Activated T-helper 9 cell treated with anti-CD3 and anti-CD28 coated beads, Interleukin-2, amount 50 U/mL, for 16 hours (primary cell): ENCODE data around the gene NPHP4.
"Not testable (repeated sequence)": the region's sequence is repeated elsewhere in the genome, so short reads cannot be mapped to it uniquely, and the experiment has no call there.

Experiments used
- DNase-seq: peaks from one replicate; pipeline ENCODE4 v3.0.0-alpha.2; 2020; ENCODE audit warnings: low read depth

NPHP4 gene

DNA sequence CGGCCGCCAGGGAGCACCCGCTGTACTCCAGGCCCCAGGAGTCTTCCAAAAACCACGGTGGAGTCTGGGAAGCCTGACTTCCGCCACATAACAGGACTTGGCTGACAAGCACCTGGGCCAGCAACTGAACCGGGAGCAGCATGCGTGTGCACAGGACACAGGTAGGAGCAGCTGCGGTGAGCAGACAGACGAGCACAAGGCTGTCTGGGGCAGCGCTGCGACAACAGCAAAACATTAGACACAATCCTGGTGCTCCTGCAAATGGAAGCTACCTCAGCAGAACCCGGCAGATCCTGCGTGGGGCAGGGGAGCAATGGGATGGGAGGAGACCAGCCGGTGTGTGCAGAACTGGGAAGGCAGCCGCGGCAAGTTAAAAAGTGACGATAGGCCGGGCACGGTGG, 80.4 kb downstream of the NPHP4 start:
- DNase-seq = no peak

DNA sequence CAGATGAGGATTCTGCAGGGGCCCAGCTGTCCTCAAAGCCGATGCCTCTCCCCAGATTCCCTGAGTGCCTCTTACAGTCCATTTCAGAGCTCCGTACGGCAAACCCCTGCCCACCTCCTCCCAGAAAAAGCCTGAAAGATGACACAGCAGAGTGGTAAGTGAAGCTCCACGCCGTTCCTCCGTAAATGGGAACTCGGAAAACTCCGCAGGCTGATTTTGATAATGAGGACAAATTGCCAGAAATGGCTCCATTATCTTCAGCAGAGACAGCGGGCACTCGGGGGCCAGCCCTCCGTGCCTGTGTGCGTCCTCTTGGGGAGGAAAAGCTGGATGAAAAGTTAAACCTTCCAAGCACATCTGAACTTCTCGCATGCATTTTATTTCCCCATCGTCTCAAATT, 81.1 kb downstream of the NPHP4 start:
- no peak for DNase-seq

DNA sequence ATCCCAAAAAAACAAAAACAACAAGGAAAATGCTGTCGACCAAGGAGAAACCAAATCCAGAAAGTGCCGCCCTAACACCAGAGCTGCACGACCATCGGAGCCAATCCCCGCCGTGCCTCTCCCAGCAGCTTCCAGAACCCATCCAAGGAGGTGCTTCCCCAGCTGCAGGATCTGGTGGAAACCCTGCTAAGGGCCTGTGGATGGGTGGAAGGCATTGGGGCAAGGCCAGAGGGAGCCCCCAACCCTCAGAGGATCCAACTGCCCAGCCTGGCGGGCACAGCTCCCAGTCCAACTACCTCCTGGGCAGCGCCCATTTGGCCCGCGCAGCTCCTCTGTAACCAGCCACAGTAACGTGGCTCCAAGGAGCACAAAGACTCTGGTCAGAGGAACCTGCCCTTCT, 81.6 kb downstream of the NPHP4 start:
- DNase-seq = no peak

DNA sequence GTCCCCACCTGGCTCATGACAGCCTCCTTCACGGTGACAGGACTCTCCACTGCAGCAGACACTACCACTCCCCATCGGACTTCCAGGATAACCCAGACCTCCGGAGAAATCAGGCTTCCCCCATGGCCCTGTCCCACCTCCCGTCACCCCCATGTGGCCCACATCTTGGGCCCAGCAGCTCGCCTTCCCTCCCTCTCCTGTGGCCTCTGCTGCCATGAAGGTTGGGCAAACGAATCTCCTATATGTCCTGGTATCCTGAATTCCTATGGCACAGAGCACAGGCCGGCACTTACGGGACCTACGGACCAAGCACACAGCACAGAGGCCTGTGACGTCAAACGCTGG, 82.0 kb downstream of the NPHP4 start:
- DNase-seq = no peak

DNA sequence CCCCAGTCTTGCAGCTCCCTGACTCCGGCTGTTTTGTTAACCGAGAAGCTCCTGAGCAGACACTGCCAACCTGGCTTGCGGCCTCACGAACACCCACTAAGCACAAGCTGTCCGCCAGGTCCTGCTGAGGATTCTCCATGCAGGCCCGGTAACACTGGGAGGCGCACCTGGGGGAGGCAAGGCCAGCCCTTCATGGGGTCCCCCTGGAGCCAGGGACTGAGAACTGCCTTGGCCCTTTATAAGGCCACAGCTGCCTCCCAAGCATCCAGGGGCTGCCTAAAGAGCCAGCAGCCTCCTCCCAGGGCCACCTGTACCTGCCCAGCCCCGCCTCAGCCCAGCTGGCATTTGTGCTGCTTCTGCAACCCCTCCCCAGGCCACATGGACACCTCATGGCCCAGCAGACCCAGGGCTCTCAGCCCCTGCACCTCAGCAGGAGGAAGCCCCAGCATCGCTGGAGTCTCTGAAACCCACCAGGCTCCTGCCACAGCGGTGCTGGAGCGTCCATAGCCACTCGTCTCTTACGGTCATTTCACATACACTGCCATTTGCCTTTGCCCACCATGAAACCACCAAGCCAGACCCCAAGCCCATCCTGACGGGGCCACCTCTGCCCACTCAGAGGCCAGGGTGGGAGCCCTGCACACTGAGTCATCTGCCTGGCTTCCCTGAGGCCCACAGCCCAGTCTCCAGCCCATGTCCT, 82.5 kb downstream of the NPHP4 start:
- no peak for DNase-seq

DNA sequence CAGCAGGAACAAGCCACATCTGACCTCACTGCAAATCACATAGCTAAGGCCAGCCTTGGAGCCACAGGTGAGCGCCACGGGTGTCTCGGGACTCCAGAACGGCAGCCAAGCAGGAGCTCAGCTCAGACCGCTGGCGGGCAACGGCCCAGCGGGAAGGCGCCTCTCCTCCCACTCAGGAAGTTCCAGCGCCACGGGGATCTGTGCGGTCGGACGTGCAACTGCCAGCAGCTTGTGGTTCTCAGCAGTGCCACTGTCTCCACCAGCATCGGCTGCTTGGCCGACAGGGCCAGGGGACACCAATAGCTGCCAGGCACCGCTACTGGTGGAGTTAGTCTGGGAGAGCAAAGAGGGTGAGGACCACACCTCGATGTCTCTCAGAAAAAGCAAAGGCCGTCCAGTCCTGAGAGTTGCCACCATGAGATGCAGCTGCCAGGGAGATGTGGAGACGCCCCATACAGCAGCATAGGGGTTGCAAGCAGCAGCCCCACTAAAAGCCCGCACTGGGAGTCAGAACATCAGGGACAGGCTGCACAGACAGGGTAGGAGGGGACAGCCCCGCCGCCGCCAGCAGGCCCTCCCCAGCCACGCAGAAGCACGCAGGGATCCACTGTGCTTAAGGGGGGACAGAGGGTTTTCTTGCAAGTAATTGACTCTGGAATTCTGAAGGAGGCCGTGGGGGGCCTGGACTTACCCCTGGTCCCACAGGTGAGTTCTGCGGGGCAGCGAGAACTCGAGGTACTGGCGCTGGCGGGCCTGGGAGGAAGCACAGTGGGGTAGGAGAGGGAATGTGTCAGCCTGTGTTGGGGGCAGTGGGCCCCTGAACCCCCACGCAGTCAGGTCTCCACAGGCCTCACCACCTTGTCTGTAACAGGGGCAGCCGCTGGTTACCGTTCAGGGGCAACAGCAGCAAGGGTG, 83.5 kb downstream of the NPHP4 start:
- DNase-seq = no peak

DNA sequence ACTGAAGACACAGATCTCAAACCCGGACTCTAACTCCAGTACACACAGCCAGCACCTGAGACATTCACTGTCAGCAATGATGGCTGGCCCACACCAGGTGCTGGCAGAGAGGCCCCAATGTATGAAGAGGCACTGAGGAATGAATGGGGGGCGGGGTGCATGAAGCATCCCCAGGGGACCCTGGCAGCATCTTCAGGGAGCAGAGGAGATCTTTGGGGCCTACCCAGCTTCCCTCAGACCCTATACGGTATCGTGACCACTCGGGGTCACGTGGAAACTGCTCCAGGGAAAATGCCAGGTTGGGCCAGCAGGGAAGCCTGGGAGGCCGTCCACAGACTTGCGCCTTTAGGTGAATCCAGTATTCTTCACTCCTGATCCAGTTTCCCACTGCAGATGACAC, 84.3 kb downstream of the NPHP4 start:
- no peak for DNase-seq

DNA sequence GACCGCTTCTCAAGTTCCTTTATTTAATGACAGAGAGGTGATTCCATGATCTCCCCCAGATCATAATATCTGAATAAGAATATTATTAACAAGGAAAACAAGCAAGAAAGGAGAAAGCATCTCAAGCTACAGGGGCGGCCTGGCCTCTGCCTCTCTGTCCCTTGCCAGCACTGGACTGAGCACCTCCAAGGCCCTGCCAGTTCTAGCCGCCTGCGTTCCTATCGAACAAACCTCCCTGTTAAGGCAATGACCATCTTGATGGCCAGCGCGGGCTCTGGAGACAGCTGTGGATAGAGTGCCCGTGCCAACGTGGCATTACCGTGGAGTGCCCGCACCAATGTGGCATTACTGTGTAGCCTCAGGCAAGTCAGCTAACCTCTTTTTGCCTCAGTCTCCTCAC, 84.8 kb downstream of the NPHP4 start:
- DNase-seq = no peak

DNA sequence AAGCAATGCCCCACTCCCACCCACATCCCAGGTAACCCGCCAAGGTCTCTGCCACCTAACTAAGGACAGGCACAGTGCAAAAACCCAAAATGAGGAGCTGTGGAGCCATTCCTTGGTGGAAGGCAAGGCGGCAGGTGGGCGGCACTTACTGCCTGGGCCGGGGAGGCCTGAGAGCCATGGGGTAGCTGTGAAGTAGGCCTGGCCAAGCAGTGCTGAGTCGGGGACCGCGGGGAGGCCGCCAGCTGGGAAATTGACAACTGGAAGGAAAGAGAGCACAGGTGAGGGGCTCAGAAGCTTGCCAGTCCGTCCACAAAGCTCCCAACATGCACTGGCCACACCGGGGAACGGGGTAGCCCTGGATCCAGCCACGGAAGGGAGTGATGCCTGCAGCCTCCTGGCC, 85.3 kb downstream of the NPHP4 start:
- no peak for DNase-seq

DNA sequence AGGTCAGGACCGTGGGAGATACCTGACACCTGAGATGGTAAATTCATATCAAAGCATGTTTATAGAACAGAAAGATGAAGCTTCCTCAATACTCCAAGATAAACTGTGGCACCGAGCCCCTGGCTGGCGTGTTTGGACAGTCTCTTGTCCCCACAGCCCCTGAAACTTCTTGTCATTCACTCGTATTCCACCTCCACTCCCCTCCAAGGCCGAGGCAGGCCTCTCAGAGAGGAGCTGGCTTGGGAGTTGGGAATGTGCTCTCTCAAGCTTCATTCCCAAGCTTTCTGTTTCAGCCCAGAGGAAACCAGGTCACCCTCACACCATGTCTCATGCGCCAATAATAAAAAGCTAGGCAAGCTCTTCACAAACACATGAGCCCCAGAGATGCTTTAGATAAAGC, 86.1 kb downstream of the NPHP4 start:
- no peak for DNase-seq

DNA sequence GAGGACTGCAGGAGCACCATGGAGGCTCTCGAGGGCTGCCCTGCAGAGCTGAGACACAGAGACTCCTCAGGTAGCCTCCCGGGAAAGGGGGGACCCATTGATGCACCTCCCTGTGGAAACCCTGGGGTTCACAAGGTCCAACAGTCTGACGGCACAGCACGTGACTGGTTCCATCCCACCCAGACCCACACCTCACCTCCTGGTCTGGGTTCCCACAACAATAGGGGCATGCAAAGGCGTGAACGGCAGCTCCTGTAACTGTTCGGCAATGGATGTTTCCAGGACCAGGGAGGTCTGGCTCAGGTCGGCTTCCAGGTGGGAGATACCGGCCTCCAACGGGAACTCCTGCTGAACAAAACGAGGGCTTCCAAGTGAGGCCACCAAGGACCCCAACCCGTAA, 86.8 kb downstream of the NPHP4 start:
- no peak for DNase-seq

DNA sequence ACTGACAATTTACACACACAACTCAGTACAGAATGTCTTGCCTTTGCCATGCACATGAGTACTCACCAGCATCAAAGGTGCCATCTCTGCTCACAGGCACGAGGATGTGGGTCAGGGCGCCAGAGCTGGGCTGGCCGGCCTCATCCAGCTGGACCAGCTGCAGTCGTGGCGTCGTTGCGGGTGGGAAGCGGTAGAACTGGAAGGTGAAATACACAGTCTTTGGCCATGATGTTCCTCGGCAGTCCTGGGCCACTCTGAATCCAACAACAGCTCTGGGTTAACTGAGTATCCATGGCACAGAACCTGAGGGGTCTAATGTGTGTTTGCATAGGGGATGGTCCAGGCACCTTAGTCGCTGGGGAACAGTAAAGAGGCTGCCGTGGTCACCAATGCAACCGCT, 87.7 kb downstream of the NPHP4 start:
- DNase-seq = no peak

DNA sequence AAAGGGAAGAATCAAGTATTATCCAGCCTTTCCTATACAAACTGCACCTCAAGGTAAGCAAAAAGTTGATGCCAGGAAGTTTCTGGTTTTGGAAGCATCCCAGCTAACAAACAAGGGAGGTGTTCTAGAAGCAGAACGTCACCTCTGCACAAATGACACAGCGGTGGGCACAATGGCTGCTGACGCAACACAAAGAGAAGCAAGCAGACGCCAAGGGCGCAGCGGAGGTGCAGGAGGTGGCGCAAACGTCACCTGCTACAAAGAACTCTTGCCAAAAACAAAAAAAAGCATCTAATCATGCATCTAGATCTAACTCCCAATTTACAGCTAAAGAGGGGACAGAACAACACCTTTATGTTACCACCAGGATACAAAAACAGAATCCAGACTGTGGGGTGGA, 88.5 kb downstream of the NPHP4 start:
- no peak for DNase-seq

DNA sequence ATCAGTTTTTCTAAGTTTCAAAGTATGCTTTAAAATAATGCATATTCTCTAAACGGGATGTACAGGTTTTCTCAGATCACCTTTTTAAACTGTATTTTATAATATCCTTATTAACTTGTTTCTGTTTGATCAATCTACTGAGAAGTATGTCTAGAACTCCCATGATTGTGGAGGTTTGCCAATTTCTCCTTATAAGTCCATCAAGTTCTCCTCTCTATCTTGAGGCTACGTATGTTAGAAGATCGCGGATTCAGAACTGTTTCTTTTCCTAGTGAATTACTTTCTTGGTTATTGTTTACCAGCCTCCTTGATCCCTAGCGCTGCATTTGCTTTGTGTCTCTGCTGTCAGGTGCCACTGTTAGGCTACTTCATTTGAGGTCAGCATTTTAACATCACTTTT, 89.2 kb downstream of the NPHP4 start:
- no peak for DNase-seq

DNA sequence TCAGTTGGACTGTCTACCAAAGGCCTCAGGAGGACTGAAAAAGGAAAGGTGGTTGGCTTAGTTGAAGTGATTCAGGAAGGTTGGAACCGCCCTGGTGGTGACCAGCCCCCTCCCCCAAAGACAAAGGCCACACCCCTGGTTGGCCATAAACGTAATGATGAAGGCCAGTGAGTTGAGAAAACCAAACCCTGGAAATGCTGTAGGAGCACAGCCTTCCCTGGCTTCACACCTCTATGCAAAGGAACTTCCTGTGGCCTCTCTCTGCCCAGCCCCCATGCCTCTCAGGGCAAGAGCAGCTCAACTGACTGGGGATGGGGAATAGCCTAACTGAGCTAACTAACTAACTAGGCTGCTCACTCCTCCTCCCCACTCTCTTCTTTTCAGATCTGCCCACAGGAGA, 90.4 kb downstream of the NPHP4 start:
- DNase-seq = no peak

DNA sequence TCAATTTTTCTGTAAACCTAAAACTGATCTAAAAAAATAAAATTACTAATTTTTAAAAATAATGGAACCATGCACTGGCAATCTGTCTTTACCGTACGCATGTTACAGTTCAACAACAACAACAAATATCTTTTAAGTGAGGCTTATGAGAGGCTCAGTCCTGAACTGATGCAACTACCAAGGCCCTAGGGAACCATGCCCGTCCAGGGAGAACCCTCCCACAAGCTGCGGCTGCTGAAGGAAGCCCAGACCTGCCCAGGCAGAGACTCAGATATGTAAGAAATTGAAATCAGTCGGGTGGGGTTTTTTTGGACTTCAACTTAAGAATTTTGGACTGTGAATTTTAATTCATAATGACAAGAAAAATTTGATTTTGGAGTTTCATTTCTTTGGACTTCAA, 91.1 kb downstream of the NPHP4 start:
- DNase-seq = no peak

DNA sequence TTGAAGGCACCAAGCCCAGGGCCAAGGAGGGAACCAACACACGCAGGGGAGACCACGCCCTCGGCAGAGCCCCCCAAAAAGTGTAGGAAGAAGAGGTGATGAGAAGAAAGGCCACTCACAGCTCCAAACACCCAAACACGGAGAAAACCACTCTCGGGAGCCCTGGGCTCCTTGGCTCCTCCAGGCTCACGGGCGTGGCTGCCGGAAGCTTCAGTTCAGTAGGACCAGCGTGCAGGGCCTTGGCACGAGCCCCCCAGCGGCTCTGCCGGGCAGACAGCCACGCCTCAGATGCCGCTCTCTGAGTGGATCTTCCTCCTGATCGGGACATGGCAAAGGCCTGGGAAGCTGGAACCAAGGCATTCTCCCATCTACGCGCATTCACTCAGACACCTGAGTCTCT, 94.0 kb downstream of the NPHP4 start:
- no peak for DNase-seq

DNA sequence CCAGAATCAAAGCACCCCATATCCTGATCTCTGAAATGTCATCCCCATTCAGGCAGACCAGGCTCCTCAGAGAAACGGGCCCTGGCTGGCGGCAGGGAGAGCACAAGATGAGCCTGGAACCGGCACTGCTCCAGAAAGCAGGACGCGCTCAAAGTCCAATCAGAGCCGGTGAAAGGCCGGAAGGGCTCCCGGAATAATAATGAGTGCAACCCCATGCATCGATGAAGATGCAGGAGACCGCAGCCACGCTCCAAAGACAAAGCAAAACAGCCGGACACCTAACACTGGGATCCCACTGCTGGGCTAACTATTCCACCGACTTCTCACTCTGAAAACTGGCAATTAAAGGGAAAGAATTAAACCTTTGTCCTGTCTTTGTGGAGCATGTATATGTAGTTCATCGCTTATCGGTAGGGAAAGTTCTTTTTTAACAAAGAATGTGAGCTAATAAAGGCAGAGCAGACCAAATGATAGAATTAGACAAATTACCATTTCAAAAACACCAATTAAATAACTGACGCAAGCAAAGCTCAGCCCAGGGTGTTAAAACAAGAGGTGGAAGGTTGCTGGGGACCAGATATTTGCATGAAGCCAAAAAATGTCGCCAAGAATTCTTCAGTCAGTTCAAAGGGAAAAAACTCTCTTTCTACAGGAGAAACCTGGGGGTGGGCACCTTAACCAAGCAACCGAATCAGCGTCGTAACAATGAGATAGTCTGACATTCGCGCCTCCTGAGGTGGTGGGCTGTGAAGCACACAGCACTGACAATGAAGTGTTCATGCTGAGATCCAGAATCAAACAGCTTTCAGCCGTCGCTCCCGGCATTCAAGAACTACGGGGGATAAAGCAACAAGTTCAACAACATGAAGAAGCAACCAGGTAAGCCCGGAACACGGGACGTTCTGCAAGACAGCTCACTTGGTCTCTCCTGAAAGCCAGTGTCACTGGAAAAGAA, 95.2 kb downstream of the NPHP4 start:
- DNase-seq = no peak

DNA sequence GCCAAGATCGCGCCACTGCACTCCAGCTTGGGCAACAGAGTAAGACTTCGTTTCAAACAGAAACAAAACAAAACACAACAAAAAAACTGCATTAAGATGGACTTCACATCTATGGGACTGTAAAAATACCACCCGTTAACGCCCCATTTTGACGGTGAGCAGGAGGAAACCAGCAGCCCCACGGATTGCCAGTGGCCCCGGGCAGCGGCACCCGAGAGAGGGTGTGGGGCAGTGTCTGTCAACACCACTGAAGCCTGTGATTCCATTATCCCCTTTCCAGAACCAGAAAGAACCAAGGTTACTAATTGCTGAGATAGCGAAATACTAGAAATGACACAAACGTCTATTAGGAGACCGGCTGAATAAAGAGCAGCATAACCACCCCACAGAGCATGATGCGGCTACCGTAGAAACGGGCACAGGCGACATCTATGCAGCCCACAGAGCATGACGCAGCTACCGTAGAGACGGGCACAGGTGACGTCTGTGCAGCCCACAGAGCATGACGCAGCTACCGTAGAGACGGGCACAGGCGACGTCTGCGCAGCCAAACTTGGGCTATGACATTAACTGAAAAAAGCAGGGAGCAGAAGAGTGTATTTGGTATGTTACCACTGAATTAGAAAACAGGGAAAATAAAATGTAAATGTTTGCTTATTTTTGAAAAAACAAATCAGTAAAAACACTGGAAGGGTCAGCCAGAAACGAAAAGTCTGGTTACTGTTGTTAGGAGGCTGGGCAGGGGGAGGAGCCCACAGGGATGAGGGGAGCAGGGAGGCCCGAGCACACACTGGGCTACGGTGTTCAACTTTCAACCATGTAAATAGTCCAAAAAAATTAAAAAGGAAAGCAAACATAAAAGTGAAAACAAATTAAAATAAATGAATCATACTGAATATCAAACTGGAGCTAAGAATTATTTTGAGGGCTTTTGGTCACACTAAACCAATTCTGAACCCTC, 96.5 kb downstream of the NPHP4 start:
- DNase-seq = no peak

DNA sequence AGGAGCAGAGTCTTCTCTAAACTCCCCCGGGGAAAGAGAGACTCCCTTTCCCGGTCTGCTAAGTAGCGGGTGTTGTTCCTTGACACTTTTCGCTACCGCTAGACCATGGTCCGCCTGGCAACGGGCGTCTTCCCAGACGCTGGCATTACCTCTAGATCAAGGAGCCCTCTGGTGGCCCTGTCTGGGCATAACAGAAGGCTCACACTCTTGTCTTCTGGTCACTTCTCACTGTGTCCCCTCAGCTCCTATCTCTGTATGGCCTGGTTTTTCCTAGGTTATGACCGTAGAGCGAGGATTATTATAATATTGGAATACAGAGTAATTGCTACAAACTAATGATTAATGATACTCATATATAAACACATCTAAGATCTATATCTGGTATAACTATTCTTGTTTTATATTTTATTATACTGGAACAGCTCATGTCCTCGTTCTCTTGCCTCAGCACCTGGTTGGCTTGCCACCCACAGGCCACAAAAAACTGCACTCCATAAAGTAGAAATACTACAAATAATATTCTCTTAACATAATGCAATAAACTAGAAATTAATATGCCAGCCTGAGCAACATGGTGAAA, 98.4 kb downstream of the NPHP4 start:
- DNase-seq = not testable (repeated sequence)

DNA sequence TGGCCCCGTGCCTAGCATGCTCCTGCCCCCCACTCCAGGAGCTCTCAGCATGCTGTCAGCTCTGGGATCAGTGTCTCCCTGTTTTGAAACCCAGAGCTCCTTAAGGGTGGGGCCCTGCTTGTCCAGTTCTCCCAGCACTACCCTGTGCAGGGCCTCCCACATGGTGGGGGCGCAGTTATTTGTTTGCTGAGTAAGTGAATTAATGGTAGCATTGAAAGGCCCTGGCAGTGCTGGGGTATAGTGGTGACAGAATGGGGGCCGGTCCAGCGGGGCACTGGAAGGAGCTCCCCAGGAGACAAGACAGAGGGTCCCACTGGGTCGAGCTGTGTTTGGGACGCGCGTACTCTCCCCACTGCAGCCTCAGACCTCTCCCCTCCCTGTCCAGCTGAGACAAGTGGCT, 99.9 kb downstream of the NPHP4 start:
- no peak for DNase-seq
